Panc1 (cell line): ENCODE data around the gene BMAL1. TPM values are rescaled to one million over a fixed set of nuclear protein-coding genes. Genes with fewer than 3 reads are reported as not detected.

Experiments
- ATAC-seq: fragments of 200-7000 bp; cut with Tn5 transposase; 2 replicates; pipeline ENCODE4 v1.9.1; 2020; ENCODE audit warnings: mild to moderate bottlenecking, moderate library complexity
- BruUV-seq: library from RNA; stranded (reverse); fragments of 400-500 nt; replicated peaks from 2 replicates; lab custom pipeline; 2021; lab: Mats Ljungman, UMichigan
- CTCF ChIA-PET: fragments of 300-600 bp; sonication (Branson Sonifier 250); formaldehyde crosslinking; loops from one replicate; lab custom pipeline; 2022; ENCODE audit warnings: antibody characterized with exemption; lab: Charles Lee
- POLR2A ChIA-PET: fragments of 300-600 bp; sonication (Branson Sonifier 250); formaldehyde crosslinking; loops from one replicate; lab custom pipeline; 2022; ENCODE audit warnings: antibody characterized with exemption; lab: Charles Lee
- DNase-seq: peaks from one replicate; pipeline ENCODE4 v3.0.0-alpha.2; 2010; ENCODE audit warnings: low read depth, low spot score
- H3K27ac ChIP-seq: 2 replicates; pipeline ENCODE4 v1.5.1; 2011; ENCODE audit warnings: mild to moderate bottlenecking, low read length, inconsistent platforms
- H3K27me3 ChIP-seq: fragments of 200-500 bp; sonication (Bioruptor generic); 2 replicates; pipeline ENCODE4 v1.6.0; 2014; ENCODE audit warnings: low read length, inconsistent platforms; ENCODE audit not compliant: control insufficient read depth, insufficient read depth
- H3K36me3 ChIP-seq: fragments of 200-500 bp; sonication (Bioruptor generic); 2 replicates; pipeline ENCODE4 v1.5.1; 2014; ENCODE audit warnings: inconsistent platforms, mild to moderate bottlenecking, low read length, moderate library complexity; ENCODE audit not compliant: control insufficient read depth, insufficient read depth
- H3K4me1 ChIP-seq: 2 replicates; pipeline ENCODE4 v1.5.1; 2011; ENCODE audit warnings: inconsistent platforms, mild to moderate bottlenecking, low read length, moderate library complexity; ENCODE audit not compliant: control insufficient read depth, insufficient read depth
- H3K4me3 ChIP-seq, 2 experiments: 2 replicates each; pipeline ENCODE4 v1.5.1; 2011 to 2012; ENCODE audit warnings: low read depth in 2 of 2, low read length in 2 of 2, mild to moderate bottlenecking in 2 of 2, inconsistent platforms in 1 of 2, moderate library complexity in 1 of 2
- H3K9me3 ChIP-seq: fragments of 200-500 bp; sonication (Bioruptor generic); 2 replicates; pipeline ENCODE4 v1.5.1; 2014; ENCODE audit warnings: low read depth, mild to moderate bottlenecking, inconsistent platforms, low read length, moderate library complexity; ENCODE audit not compliant: control insufficient read depth, insufficient read depth
- POLR2AphosphoS5 ChIP-seq: IDR thresholded peaks from 2 replicates; pipeline ENCODE4 v1.6.1; 2012; ENCODE audit warnings: mild to moderate bottlenecking, low read depth, low read length, moderate library complexity
- SIN3A ChIP-seq: IDR thresholded peaks from 2 replicates; pipeline ENCODE4 v1.6.1; 2012; ENCODE audit warnings: low read depth, mild to moderate bottlenecking, low read length, moderate library complexity, borderline replicate concordance; ENCODE audit not compliant: insufficient read depth
- TCF7L2 ChIP-seq: IDR thresholded peaks from 2 replicates; pipeline ENCODE4 v1.6.1; 2011; ENCODE audit warnings: mild to moderate bottlenecking, low read depth, low read length, inconsistent platforms
- in situ Hi-C: cut with HindIII; loops from 2 replicates; pipeline ENCODE4 v1.10.0; 2016; ENCODE audit warnings: low sequenced_read_pairs, low pct_unique_long_range_greater_than_20kb
- intact Hi-C: fragments of 100-400 bp; cut with micrococcal nuclease; formaldehyde crosslinking; loops from one replicate; pipeline ENCODE4 v1.10.0; 2022; ENCODE audit not compliant: unreplicated experiment
- total RNA-seq: library from RNA; stranded (reverse); gene quantifications from one replicate; pipeline ENCODE4 v1.2.1, GENCODE V29; 2021; ENCODE audit not compliant: unreplicated experiment
- TF ChIP-seq, protein P1 (sequence below): fragments of 450-650 bp; IDR thresholded peaks from 2 replicates; pipeline ENCODE4 v1.5.1; 2017; ENCODE audit warnings: mild to moderate bottlenecking
- TF ChIP-seq, protein P2 (sequence below), 2 experiments: IDR thresholded peaks; 2 replicates each; pipeline ENCODE4 v1.6.1; 2011 to 2012; ENCODE audit warnings: low read depth in 2 of 2, control low read depth in 1 of 2, low read length in 1 of 2, mild to moderate bottlenecking in 1 of 2, moderate library complexity in 1 of 2; ENCODE audit not compliant: insufficient read depth in 1 of 2

BMAL1 gene
- total RNA-seq, 1 experiment from 2014 or later: 9.3 TPM

DNA sequence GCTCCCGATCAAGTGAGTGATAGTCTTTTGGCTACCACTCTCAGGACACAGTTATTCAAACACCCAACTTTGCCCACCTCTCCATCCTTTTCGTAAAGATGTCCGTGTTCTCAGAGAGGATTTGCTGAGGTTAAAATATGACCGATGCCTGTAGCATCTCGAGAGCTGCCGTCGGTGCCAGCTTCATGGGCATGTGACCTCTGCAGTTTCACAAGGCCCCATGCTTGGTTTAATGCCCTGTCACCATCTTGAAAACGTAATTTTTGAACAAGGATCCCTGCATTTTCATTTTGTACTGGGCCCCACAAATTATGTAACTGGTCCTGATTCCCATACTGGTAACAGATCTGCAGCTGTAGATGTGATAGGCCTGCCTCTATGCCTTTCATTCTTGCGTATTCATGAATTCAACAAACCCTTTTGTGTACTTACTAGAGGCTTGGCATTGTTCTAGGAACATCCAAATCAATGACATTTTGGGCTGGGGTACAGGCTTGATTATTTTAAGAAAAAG, 85.1 kb downstream of the BMAL1 start:
- no peak for ATAC-seq
- in situ Hi-C loops: no loop called here
- intact Hi-C loops: no loop called here
- Histone ChIP-seq H3K27ac (no peak overlapping the region), H3K4me3 (no peak overlapping the region), H3K4me1 (no peaks in the 10 kb centered on the region), H3K36me3 (no peaks in the 10 kb centered on the region), H3K9me3 (no peaks in the 10 kb centered on the region), H3K27me3 (no peaks in the 10 kb centered on the region)
- ChIA-PET CTCF (interaction anchor here (0.6 kb wide), 1 partner anchor 399 kb away, joined by 3 read pairs; no protein-coding TSS in a partner anchor), POLR2A (no interaction called here)
- DNase-seq: no peak
- no TSS peak for BruUV-seq
- TF ChIP-seq POLR2AphosphoS5 (no peak), SIN3A (no peak), TCF7L2 (no peak)
- TF ChIP-seq, protein P1, sequence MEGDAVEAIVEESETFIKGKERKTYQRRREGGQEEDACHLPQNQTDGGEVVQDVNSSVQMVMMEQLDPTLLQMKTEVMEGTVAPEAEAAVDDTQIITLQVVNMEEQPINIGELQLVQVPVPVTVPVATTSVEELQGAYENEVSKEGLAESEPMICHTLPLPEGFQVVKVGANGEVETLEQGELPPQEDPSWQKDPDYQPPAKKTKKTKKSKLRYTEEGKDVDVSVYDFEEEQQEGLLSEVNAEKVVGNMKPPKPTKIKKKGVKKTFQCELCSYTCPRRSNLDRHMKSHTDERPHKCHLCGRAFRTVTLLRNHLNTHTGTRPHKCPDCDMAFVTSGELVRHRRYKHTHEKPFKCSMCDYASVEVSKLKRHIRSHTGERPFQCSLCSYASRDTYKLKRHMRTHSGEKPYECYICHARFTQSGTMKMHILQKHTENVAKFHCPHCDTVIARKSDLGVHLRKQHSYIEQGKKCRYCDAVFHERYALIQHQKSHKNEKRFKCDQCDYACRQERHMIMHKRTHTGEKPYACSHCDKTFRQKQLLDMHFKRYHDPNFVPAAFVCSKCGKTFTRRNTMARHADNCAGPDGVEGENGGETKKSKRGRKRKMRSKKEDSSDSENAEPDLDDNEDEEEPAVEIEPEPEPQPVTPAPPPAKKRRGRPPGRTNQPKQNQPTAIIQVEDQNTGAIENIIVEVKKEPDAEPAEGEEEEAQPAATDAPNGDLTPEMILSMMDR: no peak

DNA sequence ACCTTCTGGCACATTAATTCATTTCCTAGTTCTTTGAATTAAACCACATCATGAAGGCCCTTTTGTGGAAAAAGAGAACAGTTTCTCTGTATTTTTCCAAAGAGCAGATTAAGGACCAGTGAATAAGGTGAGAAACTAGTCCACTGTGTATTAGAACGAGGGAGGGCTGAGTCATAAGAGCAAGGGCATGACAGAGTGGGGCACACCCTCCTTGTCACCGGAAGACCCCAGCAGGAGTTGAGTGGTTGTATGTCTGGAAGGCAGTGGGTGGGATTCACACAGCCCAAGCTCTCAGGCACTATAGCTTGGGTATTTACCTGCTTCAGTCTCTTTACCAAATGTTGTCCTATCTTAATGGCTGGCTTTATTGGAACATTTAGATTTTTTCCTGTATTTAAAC, 86.8 kb downstream of the BMAL1 start:
- no peak for TF ChIP-seq SIN3A
- TF ChIP-seq, protein P1: no peak
- no peak for TF ChIP-seq POLR2AphosphoS5
- TF ChIP-seq, protein P2, sequence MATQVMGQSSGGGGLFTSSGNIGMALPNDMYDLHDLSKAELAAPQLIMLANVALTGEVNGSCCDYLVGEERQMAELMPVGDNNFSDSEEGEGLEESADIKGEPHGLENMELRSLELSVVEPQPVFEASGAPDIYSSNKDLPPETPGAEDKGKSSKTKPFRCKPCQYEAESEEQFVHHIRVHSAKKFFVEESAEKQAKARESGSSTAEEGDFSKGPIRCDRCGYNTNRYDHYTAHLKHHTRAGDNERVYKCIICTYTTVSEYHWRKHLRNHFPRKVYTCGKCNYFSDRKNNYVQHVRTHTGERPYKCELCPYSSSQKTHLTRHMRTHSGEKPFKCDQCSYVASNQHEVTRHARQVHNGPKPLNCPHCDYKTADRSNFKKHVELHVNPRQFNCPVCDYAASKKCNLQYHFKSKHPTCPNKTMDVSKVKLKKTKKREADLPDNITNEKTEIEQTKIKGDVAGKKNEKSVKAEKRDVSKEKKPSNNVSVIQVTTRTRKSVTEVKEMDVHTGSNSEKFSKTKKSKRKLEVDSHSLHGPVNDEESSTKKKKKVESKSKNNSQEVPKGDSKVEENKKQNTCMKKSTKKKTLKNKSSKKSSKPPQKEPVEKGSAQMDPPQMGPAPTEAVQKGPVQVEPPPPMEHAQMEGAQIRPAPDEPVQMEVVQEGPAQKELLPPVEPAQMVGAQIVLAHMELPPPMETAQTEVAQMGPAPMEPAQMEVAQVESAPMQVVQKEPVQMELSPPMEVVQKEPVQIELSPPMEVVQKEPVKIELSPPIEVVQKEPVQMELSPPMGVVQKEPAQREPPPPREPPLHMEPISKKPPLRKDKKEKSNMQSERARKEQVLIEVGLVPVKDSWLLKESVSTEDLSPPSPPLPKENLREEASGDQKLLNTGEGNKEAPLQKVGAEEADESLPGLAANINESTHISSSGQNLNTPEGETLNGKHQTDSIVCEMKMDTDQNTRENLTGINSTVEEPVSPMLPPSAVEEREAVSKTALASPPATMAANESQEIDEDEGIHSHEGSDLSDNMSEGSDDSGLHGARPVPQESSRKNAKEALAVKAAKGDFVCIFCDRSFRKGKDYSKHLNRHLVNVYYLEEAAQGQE (IDR thresholded peaks at IDR 0.05; ENCODE audit: insufficient read depth in 1 of 2, low read depth in 2 of 2, low read length in 1 of 2): no peak
- no peak for TF ChIP-seq TCF7L2
- Histone ChIP-seq H3K27ac (no peak overlapping the region), H3K4me3 (no peak overlapping the region), H3K9me3 (no peaks in the 10 kb centered on the region), H3K27me3 (no peaks in the 10 kb centered on the region), H3K4me1 (no peaks in the 10 kb centered on the region), H3K36me3 (no peaks in the 10 kb centered on the region)
- ChIA-PET CTCF (no interaction called here), POLR2A (interaction anchor here (0.6 kb wide), 1 partner anchor 118 kb away, joined by 5 read pairs; no protein-coding TSS in a partner anchor)
- ATAC-seq (no peak), DNase-seq (no peak)
- in situ Hi-C loops (no loop called here), intact Hi-C loops (no loop called here)
- BruUV-seq: no TSS peak
